GM18951 (cell line): ENCODE results near the gene STIM1.

Experiments used
- POLR2A ChIP-seq: IDR thresholded peaks from 4 replicates; pipeline ENCODE4 v1.6.1; 2011; ENCODE audit warnings: mild to moderate bottlenecking; ENCODE audit not compliant: insufficient read length, insufficient read depth; ENCODE audit errors: extremely low read depth
- in situ Hi-C: fragments of 300-500 bp; cut with MboI; formaldehyde crosslinking; loops from one replicate; pipeline ENCODE4 v1.12.0; 2022; ENCODE audit warnings: low sequenced_read_pairs, mixed read lengths, inconsistent platforms; ENCODE audit not compliant: unreplicated experiment

STIM1 gene

DNA sequence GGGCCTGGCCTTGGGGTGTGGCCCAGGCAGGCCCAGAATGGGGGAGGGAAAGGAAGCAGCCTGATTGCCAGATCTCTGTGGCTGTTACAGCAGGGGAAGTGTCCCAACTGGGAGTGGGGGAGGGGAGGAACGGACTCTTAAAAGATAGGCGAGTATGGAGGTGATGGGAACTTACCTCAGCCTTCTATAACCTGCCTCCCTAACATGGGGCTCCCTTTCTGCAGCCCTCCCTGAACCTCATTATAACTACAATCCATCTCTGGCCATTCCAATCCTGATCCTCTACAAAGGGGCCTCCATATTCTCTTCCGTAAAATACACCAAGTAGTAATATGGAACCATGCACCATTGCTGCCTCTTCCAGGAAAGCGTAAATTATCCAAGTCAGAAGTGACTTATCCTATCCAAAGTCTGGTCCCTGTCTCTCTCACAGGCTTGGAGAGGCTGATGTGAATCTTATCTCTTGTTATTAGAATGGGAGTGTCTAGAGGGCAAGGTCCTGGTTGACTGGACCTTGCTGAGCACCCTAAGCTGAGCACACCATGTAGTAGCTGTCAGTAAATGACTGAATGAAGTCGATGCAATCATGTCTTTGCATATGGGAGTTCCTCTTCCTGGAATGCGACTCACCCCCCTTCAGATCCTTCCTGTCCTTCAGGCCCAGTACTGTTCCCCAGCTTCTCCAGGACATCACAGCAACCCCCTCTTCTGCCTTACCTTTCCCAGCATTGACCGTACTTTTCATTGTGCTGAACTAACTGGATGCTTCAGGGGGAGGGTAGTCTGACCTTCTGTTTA lies 20.6 kb upstream of the STIM1 start:
- in situ Hi-C loops = no loop called here
- TF ChIP-seq POLR2A = no peak

DNA sequence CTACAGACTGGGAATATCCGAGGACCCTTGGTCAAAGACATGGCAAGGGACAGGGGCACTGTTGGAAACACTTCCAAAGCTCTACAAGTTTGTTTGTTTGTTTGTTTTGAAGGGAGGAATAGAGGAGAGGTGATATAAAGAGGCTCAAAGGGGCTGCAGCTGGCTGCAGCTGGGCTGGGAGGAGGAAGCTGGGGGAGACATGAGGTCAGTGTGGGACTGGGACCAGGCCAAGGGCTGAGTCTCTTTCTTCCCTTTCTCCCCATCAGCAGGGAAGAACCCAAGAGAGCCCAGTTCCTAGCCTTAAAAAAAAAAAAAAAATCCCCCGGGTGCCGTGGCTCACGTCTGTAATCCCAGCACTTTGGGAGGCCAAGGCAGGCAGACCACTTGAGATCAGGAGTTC lies 19.7 kb upstream of the STIM1 start:
- TF ChIP-seq POLR2A = no peak
- in situ Hi-C loops = no loop called here

DNA sequence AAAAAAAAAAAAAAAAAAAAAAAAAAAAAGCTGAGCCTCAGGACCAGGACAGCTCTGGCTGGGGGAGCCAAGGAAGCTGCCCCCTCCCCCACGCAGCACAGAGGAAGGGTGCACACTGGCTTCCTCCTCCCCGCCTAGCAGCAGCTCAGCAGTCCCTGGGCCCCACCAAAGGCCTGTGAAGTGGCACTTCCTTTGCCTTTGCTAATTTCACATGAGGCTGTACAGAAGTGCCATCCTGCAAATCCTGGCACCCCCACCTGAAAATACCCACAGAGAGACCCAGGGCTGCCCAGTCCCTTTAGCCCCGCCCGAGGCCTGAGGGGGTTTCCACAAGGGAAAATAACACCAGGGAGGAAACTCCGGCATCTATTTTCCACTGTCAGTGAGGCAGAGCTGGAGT lies 18.6 kb upstream of the STIM1 start:
- in situ Hi-C loops = no loop called here
- TF ChIP-seq POLR2A = no peak

DNA sequence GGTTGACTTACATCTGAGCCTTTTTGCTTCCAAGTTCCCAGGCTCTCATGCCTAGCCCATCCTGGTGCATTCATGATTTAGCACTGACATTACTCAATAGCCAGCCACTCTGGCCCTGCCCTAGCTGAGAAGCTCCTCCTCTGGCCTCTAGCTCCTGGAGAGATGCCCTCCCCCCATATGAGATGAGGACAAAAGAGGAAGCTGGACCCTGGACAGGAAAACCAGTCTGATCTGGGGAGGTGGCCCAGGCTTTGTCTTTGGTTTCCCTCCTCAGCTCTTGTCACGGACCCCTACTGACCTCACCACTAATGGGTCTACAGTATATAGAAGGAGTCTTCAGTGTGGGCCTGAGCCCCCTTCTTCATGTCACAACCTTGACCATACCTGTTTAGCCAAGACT lies 17.7 kb upstream of the STIM1 start:
- in situ Hi-C loops = no loop called here
- TF ChIP-seq POLR2A = peak; percentile 32

DNA sequence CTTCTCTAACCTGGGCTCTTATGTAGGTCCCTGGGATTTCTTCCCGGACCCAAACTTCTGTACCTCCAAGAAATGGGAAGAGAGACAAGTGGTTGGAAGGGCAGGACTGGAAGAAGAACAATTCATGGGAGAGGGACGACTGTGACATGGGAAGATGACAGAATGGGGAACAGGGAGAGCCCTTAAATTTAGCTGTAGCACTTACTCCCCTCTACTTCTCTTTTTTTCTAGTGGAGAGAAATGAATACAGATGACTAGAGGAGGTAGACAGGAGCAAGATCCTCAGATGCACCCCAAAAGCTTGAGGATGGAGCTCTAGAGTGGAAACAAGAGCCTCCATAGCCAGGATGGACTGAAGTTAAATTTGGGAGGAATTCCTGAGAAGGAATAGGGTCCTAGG lies 17.0 kb upstream of the STIM1 start:
- no peak for TF ChIP-seq POLR2A
- in situ Hi-C loops = no loop called here

DNA sequence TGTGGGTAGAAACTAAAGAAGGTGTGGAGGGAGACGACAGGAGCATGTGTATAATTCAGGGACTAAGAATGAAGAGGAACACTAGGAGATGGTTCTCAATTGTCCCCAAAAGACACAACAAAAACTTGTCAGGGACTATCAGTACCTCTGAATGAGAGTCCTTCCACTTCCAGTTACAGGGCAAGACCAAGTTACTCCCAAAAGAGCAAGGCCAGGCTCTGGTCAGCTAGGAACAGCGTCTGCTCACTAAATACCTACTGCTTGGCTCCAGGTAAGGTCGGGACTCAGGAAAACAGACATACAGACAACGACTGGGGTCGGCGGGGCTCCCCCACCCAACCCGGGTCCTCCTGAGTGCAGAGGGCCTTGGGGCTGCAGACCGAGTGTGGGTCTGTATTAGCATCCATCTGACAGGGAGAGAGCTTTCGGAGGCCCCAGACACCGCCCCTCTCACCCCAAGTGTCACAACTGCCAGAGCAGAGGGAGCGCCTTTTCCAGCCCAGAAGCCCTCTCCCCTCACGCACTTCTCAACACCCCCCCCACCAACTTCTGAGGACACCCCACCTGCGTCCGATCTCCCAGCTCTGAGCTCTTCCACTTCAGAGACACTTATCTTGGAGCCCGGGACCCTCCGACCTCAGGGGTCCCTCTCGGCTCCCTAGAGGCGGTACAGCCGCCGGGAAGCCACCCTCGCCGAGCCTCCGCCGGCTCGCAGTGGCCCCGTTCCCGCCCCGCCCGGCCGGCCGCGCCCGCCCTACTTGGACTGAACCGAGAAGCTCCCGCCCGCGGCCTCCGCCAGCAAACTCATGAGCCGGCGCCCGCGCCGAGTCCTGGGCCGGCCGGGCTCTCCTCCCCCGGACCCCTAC lies 15.2 kb upstream of the STIM1 start:
- in situ Hi-C loops = no loop called here
- TF ChIP-seq POLR2A = no peak

DNA sequence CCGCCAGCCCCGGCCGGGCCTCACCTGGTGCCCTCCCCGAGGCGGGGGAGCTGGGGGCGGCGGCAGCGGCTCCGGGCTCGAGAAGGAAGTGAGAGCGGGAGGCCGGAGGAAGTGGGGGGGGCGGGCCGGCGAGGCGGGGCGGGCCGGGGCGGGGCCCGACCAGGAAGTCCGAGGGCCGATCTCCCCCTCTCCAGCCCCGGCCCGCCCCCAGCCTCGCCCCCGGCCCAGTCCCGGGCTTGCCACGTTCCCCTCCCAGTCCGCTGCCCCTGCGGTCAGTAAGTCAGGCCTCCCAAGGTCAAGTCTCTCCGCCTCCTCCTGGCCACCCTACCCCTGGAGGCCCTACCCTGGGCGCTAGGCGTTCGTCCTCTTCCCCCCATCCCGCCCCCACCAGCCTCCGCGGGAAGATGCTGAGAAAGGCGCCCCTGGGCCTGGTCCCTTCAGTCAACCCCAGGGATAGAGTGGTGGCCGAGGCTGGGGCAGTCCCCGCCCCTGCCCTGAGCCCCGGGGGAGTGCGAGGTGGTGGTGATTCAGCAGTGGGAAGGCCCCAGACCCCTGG lies 14.5 kb upstream of the STIM1 start, which contains the start of gene RHOG:
TSS of gene RHOG (minus strand) at position 90 of the 556 bp plus-strand sequence. CDS start 12,821 bp downstream, outside the sequence.
- peak; percentile 72 for TF ChIP-seq POLR2A
- in situ Hi-C loops = no loop called here

DNA sequence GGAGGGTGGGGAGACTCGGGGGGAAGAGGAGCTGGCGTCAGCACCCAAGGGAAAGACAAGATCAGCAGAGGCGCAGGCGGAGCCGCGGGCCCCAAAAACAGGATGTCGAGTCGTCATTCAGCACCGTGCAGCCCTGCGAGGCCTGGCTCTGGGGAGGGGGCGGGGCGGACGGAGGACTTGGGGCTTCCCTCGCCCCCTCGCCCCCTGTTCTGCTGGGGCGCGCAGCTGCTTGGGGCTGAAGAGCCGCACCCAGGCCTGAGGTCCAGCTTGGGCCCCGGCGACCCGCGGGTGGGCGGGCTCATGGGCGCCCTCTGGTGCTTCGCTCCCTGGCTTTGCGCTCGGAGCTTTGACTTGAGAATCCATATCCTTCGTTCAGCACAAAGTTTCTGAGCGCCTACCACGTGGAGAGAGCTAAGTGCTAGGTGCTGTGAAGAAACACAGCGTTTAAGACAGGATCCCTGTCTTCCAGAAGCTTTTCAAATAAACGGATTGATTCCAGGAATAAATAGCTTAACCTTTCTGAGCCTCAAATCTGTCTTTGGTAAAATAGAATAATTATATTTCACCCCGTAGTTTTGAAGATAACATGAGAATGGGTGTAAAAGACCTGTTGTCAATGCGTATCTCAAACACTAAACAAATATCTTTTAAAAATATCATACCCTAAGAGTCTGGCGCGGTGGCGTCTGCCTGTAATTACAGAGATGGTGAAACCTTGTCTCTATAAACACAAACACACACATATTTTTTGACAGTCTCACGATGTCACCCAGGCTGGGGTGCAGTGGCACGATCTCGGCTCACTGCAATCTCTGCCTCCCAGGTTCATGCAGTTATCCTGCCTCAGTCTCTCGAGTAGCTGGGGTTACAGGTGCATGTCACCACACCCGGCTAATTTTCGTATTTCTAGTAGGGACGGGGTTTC lies 13.8 kb upstream of the STIM1 start:
- in situ Hi-C loops = no loop called here
- TF ChIP-seq POLR2A = peak; percentile 50

DNA sequence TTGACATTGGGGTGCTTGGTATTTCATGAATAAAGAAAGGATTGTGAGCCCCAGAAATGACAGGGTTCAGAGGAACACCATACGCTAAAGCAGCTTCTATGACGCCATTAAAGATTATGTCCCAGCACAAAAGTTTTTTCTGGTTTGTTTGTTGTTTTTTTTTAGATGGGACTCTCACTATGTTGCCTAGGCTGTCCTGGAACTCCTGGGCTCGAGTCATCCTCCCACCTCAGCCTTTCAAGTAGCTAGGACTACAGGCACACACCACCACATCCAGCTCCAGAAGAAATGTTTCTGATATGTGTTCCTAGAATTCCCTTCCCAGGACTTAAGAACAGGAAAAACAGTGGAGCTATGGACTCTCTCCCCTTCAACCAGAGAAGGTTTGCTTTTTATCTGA lies 12.1 kb upstream of the STIM1 start:
- in situ Hi-C loops = no loop called here
- no peak for TF ChIP-seq POLR2A

DNA sequence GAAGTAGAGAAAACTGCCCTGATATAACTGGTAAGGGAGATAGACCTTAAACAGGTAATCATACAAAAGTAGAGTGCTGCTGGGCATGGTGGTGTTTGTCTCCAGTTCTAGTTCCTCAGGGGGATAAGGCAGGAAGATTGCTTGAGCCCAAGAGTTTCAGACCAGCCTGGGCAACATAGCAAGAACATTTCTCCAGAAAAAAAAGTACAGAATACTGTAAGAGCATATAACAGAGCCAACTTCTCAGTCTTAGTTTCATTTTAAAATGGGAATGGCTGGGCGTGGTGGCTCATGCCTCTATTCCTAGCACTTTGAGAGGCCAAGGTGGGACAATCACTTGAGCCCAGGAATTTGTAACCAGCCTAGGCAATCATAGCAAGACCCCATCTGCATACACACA lies 10.2 kb upstream of the STIM1 start:
- in situ Hi-C loops = no loop called here
- TF ChIP-seq POLR2A = no peak

DNA sequence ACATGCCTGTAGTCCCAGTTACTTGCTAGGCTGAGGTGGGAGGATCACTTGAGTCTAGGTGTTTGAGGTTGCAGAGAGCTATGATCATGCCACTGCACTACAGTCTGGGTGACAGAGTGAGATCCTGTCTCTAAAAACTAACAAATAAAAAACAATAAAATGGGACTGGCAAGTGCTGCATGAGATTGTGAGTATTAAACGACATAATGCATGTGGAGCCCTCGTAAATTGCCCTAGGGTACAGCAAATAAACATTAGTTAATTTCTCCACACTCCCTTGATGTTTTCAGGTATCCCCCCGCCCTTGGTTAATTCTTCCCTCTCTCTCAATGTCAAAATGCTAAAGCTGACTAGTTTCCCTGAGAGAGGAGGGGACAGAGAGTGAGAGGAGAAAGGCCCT lies 9.8 kb upstream of the STIM1 start:
- TF ChIP-seq POLR2A = no peak
- in situ Hi-C loops = no loop called here

DNA sequence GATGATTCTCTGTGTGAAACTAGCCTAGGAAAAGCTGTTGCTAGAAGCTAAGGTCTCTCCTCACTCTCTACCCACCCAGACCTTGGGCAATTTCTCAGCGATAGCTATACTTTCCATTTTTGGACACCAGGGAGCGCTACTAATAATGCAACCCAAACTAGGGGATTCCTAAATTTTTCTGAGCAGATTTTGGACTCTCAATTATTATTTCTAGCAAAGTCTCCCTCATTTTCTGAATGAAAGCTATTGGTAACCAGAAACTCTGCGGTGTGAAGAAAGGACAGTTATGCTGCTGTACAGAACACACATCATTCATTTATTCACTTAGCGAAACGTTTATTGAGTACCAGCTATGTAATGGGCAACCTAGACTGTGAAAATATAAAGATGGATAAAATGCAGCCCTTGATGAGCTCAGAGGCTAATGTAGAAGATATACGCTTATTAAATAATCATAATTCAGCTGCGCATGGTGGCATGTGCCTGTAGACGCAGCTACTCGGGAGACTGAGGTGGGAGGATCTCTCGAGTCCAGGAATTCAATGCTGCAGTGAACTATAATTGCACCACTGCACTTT lies 6.1 kb upstream of the STIM1 start:
- in situ Hi-C loops = no loop called here
- TF ChIP-seq POLR2A = no peak
